ENCODE measurements around the gene TIFAB.

The TIFAB gene

GRCh38 chr5:135457424-135458071 lies 5.4 kb upstream of the TIFAB start:
- peak; percentile 25 to 70 (median 59) for DNase-seq

GRCh38 chr5:135456238-135457099 lies 4.3 kb upstream of the TIFAB start:
- DNase-seq = no peak

DNA sequence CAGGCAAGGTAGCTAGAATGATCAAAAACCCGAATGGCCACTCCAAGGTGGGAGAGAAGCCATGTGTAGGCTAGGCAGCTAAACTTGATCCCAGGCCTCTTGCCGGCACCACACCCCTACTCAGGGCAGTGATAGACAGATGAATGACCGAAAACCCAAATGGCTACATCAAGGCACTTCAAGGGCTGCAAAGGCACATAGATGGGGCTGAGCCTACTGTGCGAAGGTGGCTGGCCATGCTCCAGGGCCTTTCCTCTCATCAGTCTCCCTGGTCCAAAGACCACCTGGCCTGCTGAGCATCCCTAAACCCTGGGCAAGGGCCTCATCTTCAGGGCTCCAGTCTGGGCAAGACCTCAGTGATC lies 3.7 kb upstream of the TIFAB start:
- no peak for DNase-seq

DNA sequence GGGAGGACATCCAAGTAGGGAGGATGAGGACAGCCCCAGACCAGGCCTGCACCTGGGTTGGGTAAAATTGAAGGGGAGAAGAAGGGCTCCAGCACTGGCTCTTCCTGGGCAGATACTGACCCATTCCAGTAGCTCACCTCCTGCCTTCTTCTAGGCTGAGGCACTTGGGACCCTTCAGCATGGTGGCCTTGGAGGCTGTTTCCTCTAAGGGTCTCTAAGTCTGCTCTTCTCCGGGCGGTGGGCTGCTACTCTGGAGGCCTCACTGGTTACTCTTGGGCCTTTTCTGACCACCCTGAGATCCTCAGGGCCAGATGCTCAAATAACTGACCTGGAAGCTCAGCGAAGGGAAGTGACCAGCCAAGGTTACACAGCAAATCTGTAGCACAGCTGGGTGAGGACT lies 2.8 kb upstream of the TIFAB start:
- no peak for DNase-seq

GRCh38 chr5:135453613-135454012 lies 1.5 kb upstream of the TIFAB start:
- DNase-seq = no peak

- DNase-seq = no peak
These were observed 400 bp downstream of the TIFAB start for GRCh38 chr5:135451581-135452320.

DNA sequence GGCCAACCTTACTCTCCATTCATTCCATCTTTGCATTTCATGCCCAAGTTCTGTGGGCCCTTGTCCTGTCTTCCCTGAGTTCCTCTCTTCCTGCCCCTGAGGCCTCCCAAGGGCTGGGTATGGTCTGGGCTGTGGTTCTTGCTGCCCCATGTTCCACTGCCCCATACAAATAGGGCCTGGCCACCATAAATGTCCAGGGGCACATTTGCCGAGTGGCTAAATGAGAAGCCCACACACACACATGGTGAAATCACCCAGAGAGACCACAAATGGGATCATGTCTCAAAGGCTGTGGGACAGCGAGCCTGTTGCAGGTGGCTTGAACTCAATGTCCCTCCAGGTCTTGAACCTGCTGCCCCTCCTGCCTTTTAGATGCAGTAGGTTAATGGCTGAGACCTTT lies 1.2 kb downstream of the TIFAB start:
- DNase-seq = no peak

DNA sequence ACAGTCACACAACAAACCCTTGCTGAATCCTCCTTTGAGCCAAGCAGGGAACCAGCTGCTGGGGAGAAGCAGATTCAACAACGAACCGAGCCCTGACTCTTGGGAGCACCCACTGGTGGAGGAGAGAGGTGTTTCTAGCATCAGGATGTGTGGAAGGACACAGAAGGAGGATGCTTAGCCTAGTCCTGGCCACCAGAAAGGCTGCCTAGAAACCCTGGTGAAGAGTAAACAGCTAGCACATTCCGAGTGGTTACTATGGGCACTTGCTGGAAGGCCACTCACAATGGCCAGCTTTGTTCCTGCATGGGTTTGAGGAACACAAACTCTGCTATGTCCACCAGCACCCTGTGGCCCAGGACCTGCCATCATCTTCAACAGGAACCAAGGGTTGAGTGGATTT lies 1.8 kb downstream of the TIFAB start:
- DNase-seq = no peak

DNA sequence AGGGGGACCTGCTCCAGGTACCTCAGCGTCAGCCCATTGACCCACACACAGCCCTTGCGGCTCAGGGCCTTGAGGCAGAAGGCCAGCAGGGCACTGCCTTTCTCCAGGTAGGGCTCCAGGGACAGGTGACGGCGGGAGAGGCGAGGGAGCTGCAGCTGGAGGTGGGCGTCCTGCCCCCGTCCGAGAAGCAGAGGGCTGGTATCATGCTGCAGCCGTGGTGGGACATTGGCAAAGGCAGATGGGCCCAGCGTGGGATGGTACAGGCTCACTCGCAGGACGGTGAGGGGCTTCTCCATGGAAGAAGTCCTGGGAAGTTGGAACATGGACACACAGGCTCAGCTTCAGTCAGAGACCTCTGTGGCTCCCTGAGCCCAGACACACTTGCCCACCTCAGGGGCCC lies 2.5 kb downstream of the TIFAB start:
- no peak for DNase-seq

GRCh38 chr5:135448791-135449507 lies 3.2 kb downstream of the TIFAB start:
- no peak for DNase-seq

GRCh38 chr5:135448071-135448739 lies 3.9 kb downstream of the TIFAB start:
- no peak for DNase-seq

- peak in 2 of 3 experiments; percentile 6 to 44 for DNase-seq
These were observed 4.7 kb downstream of the TIFAB start, which contains the start of gene DCANP1 for GRCh38 chr5:135447298-135447929. Gene DCANP1, minus strand, starts transcription at chr5:135447348. Its CDS starts 240 bp downstream, at chr5:135447108.

GRCh38 chr5:135446615-135447014 lies 5.5 kb downstream of the TIFAB start:
- DNase-seq = no peak

DNA sequence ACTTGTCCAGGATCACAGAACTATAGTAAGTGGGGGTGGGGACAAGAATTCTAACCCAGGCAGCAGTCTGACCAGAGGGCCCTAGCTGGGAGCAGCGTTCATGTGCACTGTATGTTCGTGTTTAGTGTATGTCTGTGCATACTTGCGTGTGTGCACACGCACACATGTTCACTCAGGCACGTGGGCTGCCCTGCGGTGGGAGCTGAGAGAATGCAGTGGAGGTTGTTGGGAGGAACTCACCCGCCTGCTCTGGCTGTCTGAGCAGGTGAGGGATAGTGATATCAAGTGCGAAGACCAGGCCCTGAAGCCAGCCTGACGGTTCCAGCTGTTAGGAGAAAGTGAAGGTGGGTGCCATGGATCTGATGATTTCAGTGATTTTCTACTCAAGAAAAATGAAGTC lies 5.9 kb downstream of the TIFAB start:
- DNase-seq = no peak

GRCh38 chr5:135445306-135445985 lies 6.7 kb downstream of the TIFAB start:
- DNase-seq = no peak

GRCh38 chr5:135444881-135445280 lies 7.3 kb downstream of the TIFAB start:
- DNase-seq = no peak

- DNase-seq = no peak
These were observed 7.8 kb downstream of the TIFAB start for GRCh38 chr5:135444360-135444759.

DNA sequence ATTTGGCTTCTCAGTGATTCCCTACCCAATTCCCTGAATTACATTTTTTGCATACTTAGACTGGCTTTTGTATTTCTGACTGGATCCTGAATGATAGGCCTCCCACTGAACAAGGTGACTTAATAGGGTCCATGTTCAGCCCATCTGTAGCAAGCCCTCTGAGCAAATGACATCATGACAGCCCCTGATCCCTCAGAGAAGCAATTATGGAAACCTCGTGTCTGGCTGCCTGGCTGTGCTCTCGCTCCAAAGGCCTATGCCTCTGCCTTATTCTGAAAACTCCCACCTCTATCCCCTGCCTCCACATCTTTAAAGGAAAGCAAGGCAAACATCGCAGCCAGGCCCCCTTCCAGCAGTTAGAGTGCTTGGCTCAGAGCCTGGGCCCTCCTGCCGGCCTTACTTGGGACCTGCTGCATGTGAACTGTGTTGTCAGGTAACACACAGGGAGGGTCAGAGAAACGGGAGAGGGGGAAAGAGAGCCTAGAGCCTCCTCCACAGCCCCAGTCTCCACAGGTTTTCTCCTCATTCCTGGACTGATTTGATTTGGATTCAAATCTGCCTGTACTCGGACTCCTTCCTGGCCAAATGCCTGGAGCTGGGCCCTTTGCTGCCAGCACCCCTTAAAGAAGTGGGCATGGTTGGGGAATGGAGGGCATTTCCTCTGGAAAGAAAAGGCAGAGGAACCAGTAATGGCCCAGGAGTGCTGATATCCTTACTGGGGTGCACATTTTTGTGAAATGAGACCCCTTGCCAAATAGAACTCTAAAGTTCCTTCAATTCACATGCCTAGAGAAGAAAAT lies 8.8 kb downstream of the TIFAB start:
- no peak for DNase-seq

DNA sequence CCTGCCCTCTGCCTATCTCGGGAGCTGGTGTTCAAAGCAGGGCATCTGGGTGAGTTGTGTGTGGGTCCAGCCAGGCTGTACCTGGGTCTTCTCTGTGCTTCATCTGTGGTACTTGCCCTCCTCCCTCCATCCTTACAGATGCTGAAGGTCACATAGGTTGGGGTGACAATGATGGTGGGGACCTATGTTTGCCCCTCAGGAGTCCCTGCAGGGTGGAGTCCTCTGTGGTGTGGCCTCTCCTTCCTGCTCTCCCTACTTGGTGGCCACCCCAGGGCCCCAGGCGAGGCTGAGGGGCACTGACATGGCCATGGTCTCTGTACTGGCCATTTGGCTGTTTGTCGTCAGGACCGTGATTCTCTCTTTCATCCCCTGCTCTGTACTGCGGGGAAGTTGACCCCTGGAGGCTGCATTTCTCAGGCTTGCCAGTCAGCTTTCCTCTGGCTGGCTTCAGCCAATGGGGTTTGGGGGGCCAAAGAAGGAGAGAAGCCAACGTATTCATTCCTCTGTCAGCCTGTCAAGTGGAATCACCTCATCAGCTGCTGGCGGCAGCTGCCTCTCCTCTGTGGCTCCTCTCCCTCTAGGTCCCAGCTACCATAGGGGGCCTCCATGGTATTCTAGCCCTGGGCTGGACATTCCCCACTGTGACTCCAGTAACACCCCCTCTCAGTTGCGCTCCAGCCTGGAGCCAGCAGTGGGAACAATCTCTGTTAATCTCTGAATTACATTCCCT lies 9.6 kb downstream of the TIFAB start:
- no peak for DNase-seq

DNA sequence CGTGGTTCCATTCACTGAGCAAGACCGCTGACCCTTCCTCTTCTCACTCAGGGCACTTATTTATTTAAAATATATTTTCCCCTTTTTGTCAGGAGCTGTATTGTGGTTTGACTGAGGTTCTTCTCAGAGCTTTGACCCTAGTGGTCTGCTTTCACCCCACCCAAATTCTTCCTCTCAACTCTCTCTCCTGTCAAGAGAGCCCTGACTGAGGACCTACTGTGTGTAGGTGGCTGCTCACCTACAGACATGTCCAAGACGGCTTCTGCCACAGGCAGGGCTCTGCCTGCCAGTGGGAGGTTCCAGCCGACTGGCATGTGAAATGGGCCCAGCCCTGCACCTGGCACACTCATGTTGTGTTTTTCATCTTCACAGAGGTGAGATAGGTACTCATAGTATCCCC lies 10.2 kb downstream of the TIFAB start:
- DNase-seq = no peak

Measured in NCI-H1417 (cell line).